NCI-H2107 treated with DMSO at 0.1 percent for 48 hours (cell line): Measurements from ENCODE around the gene MYCBP2.
"Not testable (repeated sequence)": the region's sequence is repeated elsewhere in the genome, so short reads cannot be mapped to it uniquely, and the experiment has no call there.

Source experiments
- DNase-seq: peaks from one replicate; lab custom pipeline; 2025; ENCODE audit not compliant: unreplicated experiment; lab: John Stamatoyannopoulos, UW

The MYCBP2 gene

DNA sequence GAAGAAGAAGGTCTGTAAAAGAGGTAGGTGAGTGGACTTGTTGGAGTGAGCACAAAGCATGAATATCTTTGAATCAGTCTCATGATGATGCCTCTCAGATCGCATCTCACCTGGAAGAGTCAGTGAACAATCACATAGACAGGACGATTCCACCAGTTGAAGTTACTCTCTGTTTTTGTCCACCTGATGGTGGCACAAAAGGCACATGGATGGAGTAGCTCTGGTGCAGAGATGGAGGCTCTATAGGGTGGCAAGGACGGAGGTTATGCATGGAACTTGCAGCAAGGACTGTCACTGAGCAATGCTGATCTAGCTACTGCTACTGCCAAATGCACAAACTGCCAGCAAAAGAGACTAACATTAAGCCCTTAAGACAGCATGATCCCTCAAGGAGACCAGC is 10.3 kb upstream of the MYCBP2 start:
- no peak for DNase-seq

DNA sequence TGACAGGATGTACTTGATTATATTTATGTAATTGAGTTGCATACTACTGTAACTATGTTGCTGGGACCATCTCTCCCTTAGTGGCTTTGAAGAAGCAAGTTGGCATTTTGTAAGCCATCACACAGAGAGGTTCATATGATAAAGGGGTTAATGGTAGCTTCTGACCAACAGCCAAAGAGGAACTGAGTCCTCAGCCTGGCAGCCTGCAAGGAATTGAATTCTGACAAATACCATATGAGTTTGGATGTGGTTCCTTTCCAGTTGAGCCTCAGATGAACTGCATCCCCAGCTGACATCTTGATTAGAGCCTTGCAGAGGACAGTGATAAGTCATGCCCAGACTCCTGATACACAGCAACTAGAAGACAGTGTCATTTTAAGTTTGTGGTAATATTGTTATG is 8.6 kb upstream of the MYCBP2 start:
- no peak for DNase-seq

DNA sequence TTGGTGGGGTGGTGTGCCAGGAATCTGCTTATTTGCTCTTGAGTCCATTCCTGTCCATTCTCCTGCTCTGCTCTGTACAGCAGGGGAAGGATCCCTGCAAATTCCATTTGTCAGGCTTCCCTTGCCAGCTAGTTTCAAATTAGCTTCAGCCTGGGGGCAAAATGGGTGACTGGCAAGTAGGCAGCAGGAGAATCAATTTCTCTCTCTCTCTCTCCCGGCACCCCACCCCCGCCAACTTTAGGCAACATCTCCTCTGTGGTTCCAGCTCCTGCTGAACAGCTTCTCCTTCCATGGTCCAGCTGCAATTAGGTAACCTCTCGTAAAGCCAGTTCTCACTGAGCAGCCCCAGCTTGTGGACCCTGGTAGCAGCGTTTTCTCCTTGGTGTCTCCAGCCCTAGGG is 6.7 kb upstream of the MYCBP2 start:
- no peak for DNase-seq

DNA sequence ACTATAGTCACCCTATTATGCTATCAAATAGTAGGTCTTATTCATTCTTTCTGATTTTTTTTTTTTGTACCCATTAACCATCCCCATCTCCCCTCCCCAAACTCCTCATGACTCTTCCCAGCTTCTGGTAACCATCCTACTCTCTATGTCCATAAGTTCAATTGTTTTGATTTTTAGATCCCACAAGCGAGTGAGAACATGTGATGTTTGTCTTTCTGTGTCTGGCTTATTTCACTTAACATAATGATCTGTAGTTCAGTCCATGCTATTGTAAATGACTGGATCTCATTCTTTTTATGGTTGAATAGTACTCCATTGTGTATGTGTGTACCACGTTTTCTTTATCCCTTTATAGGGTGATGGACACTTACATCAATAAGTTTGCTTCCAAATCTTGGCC is 4.5 kb upstream of the MYCBP2 start:
- DNase-seq: no peak

DNA sequence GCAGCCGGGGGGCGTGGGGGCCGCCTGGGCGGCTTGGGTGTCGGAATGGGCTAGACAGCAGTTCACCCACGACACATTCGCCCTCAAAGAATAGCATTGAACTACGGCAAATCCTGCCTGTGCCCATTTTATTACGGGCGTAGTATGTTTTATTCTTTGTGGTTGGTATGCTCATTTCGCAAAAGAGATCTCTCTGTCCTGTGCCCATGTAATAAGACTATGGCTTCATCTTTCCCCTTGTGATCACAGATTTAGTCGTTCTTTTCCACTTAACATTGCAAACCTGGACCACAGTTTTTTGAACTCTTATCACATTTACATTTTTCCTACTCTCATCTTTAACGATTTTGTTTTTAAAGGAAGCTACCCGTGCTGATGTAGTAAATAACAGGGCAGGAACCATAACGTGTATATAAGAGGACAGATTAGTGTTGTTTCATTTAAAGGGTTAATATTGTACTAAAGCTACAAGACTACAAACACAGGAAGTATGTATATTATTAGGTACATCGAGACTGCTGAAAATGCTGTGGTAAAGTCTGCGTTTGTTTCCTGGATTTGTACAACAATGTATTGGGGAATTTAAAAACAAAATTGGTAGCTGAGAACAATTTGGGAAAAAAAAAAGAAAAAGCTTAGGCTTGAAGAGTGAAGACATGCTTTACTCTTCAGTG is 3.2 kb upstream of the MYCBP2 start:
- peak; percentile 49 for DNase-seq

DNA sequence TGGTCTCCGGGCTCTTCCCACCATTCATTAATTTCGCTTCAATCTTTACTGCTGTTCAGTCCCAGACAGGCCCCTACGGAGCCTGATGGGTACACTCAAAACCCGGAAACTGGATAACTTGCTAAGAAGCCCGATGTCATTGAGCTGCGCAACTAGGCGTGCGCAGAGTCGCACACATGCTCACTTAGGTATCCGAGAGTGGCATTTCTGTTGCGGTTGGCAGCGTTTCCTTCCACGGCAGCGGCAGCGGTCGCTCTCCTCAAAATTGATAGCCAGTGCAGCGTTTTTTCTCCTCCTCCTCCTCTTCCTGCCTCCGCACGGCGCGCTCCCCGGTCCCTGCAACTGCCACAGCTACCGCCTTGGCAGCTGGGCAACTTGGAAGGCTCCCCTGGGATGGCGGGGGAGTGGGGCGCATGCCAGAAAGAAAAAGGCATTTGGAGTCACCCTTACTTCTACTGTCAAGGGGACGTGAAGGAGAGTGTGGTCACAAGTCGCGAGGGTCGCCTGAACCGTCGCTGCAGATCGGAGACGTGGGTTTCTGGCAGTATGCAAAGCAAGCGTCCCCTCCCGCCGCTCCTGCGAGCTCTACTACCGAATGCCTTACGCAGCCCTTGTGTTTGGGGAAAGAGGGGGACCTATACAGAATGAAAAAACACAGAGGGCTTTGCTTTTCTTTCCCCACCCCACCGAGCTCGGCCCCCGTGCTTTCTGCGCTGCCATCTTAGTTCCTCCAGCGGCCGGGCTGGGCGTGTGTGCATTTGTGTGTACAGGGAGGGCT is 2.4 kb upstream of the MYCBP2 start:
- DNase-seq: peak; percentile 90

DNA sequence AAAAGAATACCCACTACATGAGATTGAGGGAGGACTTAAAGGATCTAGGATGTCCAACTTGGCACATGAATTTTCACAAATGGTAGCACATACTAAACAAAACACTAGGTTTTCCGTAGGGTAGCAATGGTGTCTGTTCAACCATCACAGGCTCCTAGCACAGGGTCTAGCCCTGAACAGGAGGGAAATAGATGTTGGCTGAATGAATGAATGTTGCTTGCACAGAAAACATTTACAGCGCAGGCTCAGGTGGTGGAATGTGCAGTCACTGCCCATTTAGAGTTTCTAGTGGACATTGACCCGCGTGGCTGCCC is 1.9 kb upstream of the MYCBP2 start:
- DNase-seq: no peak

DNA sequence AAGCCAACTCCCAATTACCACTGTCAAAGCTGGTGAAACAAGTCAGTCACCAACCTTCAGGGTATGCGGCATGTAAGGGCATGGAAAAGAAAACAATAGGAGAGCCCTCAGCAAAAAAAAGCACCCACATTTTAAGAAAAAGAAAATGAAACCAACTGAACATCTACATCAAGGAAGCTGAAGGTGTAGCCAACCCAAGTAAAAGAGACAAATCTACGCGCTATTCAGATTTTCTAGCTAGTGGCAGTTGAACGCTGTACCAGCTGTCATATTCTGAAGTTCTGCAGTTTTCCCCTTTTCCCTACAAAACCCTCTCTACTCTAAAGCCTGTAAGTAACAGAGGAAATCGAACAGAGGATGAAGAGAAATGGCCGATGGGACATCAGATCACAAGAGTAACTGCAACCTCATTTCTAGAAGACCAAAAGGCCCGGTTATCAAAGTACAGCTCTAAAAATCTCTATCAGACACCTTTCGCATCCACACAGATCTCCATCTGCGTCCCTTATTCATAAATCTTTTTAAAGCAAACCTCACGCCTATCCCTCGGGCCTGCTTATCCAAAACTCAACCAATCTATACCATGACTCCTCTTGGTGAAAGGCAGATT is 1.4 kb downstream of the MYCBP2 start:
- no peak for DNase-seq

DNA sequence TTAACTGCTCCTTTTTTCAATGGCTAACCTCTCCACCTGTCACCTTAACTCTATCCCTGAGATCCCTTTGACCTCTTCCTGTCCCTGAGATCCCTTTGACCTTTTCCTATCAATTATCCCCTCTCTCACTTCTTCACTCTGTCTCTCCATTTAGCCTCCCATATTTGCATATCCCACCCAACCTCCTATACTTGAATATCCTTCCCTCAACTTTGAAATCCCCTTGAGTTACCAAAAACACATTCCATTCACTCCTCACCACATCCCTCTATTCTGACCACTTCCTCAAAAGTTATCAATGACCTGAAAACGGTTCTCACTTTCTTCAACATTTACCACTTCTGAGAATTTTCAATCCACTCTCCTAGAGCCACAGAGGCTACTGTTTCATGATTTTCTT is 3.0 kb downstream of the MYCBP2 start:
- no peak for DNase-seq

DNA sequence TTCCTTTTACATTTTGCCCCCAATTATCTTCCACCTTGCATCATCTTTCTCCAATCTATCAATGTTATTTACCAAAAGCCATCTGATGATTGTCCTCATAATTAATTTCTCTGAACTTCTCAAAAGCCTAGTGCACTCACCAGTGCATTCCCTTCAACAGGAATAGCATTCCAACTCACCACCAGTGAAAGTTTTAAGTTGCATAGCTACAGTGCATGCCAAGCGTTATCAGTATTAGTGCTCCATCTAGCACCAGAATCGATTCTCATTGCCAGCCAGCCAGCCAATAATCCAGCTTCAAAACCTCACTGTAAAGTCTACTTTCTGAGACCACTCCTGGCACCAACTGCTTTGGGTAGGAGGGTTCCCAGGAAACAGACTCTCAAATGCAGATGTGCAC is 7.4 kb downstream of the MYCBP2 start:
- no peak for DNase-seq

DNA sequence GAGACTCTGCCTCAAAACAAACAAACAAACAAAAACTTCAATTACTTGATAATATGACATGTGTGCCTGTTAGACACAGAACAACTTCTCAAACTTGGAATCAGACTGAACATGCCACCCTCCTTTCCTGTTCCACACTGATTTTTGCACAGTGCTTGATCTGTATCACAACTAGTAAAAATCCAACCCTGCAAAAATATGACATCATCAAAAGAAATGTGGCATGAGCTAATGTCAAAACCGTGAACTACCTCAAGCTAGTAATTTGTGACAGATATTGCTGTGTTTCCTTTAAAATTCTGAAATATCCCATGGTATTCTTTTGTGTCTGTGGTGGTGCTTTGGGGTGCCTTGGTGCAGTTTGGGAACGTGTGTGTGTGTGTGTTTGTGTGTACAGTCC is 8.2 kb downstream of the MYCBP2 start:
- no peak for DNase-seq

DNA sequence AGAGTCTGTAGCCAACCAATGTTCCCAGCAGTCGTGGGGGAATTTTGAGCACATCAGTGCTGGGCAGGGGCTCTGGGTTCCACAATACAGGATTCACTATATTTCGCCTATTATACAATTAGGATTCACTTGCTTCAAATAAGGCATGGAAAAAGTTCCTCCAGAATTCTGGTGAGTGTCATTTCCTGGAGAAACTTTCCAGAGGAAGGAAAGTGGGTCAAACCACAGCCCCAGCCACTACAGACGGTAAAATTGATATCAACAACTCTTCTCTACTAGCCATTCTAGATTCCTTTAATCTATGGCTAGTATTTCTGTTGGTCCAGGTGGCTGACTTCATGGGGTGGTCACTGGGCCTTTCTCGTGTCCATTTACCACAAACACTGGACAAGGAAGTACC is 10.5 kb downstream of the MYCBP2 start:
- no peak for DNase-seq

DNA sequence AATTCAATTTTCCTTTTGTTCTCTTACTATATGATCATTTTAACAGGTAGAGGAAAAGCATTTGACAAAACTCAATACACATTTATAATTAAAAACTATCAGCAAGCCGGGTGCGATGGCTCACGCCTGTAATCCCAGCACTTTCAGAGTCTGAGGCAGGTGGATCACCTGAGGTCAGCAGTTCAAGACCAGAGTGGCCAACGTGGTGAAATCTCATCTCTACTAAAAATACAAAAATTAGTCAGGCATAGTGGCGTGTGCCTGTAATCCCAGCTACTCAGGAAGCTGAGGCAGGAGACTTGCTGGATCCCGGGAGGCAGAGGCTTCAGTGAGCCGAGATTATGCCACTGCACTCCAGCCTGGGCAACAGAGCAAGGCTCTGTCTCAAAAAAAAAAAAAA is 11.4 kb downstream of the MYCBP2 start:
- DNase-seq: not testable (repeated sequence)

DNA sequence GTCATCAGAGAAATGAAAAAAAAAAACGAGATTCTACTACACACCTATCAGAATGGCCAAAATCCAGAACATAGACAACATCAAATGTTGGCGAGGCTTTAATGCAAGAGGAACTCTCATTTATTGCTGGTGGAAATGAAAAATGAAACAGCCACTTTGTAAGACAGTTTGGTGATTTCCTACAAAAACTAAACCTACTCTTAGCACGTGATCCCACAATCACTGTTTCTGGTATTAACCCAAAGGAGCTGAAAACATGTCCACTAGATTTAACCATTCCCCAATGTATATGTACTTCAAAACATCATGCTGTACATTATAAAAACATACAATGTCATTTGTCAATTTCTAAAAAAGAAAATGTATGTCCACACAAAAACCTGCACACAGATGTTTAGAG is 13.0 kb downstream of the MYCBP2 start:
- no peak for DNase-seq

DNA sequence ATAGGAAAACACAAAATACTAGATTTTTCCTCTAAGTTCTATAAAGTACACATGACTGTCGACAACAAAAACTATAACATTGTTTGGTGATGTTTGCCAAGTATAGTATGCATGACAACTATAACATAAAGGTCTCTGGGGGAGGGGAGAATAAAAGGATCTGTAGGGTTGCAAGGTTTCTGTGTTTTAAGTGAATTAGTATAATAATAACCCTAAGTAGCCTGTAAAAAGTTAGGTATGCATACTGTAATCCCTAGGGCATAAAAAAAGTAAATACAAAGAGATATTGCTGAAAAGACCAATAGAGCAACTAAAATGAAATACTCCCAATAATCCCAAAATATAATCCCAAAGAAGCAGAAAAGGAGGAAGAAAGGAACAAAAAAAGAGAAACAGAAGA is 14.6 kb downstream of the MYCBP2 start:
- no peak for DNase-seq

DNA sequence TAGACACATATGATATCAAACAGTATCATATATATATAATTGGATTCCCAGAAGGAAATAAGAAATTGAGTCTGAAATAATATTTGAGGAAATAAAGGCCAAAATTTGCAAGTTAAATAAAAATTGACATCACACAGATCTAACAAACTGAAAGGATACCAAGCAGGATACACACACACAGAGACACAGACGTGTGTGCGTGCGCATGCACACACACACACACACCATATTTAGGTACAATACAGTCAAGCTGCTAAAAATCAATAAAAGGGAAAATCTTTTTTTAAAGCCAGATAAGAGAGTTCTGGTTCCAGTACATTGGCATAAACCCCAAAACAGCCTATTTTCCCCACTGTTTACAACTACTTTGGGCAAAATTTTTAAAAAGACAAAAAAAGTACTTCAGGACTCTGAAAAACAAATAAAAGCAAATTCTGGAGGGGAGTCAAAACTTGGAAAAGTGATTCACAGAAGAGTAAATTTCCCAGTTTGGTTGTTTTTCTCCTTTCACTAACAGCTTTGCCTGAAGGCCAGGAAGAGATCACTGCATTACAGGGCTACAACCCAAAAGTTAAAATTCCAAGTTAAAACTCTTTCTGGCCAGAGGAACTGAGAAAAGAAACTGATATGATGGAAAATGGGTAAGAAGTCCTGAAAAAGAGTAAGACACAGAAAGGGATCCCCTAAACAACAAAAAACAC is 16.2 kb downstream of the MYCBP2 start:
- DNase-seq: no peak

DNA sequence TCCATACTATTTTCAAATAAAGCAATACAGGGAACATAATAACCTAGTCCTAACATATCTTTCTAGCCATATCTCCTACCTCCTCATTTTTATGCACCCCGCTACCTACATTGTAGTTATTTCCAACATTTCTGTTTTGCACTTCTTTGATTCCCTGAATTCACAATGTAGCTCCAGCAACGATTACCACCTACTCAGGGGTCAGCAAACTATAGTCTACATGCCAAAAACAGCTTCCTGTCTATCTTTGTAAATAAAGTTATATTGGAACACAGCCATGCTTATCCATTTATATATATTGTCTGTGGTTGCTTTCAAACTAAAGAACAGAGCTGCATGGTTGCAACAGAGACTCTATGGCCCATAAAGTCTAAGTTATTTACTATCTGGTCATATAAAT is 16.7 kb downstream of the MYCBP2 start:
- no peak for DNase-seq

DNA sequence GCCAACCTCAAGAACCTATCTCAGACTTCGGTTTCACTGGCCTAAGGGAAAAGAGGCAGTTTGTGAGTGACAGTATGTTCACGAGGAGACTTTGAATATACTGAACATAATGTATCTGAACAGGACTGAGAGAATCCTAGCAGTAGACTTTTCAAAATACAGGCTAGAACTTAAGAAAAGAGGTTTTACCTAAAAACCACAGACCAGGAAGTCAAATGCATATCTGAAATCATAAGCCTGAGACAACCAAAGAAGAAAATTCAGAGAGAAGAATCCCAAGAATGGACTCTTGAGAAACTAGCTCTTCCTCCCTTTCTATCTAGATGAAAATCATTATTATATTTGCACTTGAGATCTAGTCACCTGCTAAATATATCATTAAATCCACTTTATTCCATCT is 17.6 kb downstream of the MYCBP2 start:
- DNase-seq: no peak

DNA sequence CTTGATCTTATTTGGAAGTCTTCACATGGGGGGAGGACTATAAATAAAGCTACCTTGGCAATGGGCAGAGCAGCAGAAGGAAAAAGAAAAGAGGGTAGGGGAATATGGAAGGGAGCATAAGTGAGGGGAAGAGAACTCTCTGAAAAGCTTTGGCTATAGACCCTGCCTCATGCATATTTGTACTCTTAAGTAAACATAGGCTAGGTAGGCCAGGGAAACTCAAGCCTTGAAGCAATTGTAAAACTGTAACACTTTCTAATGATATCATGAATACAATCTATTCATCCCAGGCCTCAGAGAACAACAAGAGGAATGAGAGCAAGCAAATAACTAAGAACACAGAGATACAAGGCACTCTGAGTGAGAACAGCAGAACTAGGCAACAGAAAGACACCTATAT is 20.4 kb downstream of the MYCBP2 start:
- DNase-seq: no peak

DNA sequence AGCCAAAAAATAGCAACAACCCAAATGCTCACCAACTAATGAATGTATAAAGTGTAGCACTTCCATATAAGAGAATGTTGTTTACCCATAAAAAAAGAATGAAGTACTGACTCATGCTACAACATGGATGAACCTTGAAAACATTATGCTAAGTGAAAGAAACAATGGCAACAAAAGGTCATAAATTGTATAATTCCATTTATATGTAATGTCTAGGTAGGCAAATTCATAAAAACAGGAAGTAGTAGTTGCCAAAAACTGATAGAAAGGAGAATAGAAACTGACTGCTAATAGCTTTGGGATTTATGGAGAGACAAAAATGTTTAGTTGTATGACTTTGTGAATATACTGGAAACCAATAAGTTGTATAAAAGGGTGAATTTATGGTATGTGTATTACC is 21.6 kb downstream of the MYCBP2 start:
- DNase-seq: no peak

DNA sequence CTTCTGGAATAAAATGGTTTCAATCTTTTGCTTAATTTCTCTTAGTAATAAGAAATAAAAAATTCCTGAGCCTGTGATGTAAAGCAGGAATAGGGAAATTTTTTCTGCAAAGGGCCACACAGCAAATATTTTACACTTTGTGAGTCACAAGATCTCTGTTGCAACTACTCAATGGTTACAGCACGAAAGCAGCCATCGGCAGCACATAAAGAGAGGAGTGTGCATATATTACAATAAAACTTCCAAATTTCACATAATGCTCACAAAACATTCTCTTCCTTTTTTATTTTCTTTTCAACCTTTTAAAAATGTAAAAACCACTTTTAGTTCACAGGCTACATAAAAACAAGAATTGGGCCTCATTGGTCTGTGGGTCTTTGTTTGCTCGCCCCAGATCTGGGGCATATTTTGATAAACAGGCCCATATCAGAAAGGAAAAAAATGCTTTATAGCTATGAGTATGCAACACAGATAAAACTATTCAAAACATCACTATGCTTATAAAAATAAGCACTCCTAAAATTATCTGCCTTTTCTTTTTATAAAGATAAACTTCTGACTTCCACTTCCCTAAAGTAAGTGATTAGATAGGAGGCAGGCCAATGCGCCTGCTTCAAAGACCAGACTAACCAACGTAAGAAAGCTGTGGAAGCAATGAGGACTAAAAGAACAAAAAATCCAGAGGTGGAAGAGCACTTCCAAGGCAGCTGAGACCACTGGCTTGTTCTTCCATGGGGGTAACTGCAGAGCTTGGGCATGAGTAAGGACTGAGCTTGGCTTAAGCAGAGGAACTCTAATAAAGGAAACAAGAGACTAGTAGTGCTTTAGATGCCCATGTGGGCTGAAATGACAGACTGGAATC is 26.5 kb downstream of the MYCBP2 start:
- DNase-seq: no peak
